NCI-H2081 (cell line): ENCODE data around the gene CLN6.
A peak's percentile ranks its signal among the peaks of the same experiment; 100 is the strongest.
"Not testable (repeated sequence)": the region's sequence is repeated elsewhere in the genome, so short reads cannot be mapped to it uniquely, and the experiment has no call there.

Experiments
- DNase-seq, 2 experiments: peaks; one replicate each; lab custom pipeline; 2025; lab: John Stamatoyannopoulos, UW

CLN6 gene

GRCh38 chr15:68206711-68207151, 22.8 kb downstream of the CLN6 start:
- DNase-seq: no peak

- DNase-seq: no peak
Measured at GRCh38 chr15:68205954-68206539, 23.5 kb downstream of the CLN6 start.

DNA sequence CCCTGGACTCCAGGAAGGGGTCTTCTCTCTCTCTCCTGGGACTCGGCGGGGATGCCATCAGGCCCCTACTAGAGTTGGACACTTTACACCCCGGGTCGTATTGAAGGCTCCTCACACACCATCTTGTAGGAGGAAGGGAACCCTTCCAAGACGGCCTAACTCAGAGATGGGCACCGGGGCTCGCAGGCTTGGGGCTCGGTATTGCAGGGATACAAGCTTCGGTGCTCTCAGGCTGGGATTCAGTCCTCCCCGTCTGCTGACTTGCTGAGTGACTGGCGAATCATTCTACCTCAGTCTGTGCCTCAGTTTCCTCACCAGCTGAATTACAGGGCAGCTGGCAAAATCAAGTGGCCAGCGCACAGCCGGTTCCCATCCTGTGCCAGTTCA, 24.0 kb downstream of the CLN6 start:
- DNase-seq: no peak

DNA sequence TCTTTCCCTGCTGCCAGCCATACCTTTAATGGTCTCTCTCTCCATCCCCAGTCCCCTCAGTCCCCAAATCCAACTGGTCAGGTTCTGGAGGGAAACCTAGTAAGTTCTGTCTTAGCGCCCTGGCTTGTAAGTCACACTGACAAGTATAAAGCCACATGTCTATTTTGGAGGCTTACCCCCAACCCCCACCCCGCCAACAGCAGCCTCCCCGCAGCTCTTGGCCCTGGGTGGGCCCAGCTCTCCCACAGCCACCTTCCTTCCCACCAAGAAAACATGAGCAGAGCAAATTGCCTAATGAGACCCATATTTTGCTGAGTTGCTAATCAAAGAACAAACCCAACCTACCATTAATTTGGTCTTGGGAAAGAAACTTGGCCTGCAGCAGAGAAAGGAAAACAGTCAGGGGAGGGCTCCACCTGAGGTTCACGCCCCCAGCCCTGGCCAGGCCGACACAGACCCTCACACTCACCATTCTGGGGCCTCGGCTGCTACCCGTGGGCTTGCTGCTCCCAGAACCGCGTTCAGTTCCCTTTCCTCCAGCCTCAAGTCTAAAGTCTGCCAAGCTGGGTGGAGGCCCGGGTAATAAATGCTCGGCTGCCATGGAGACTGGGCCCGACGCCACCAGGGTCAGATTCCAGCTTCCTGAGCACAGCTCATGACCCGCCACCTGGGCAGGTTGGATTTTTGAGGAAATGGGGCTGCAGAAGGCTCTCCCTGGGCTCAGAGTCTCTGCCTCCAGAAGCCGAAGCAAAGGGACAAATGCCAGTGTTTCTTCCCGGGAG, 24.6 kb downstream of the CLN6 start, which contains the start of gene CALML4:
Gene CALML4, minus strand, starts transcription at position 557 of the 782 bp plus-strand sequence. Its CDS starts 85 bp downstream, at position 472.
- DNase-seq: peak; percentile 24 to 64

GRCh38 chr15:68204361-68204760, 25.2 kb downstream of the CLN6 start:
- no peak for DNase-seq

- no peak for DNase-seq
Measured at GRCh38 chr15:68203956-68204355, 25.6 kb downstream of the CLN6 start.

DNA sequence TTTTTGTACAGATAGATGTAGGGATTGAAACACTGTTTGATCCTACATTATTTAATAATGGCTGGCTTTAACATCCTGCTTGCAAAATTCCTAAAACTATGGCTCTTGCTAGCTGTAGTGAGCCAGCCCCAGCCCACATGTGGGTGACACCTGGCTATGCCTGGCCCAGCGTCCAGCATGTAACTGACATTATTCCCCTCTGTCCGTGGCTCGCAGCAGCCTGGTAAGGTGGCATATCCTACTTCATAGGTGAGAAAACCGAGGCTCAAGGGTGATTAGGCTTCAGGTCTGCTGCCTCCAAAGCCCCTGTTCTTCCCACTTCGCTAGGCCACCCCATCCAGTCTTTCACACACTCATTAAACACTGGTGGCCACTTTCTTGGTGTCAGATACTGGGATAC, 26.0 kb downstream of the CLN6 start:
- no peak for DNase-seq

GRCh38 chr15:68202994-68203393, 26.5 kb downstream of the CLN6 start:
- DNase-seq: not testable (repeated sequence)

DNA sequence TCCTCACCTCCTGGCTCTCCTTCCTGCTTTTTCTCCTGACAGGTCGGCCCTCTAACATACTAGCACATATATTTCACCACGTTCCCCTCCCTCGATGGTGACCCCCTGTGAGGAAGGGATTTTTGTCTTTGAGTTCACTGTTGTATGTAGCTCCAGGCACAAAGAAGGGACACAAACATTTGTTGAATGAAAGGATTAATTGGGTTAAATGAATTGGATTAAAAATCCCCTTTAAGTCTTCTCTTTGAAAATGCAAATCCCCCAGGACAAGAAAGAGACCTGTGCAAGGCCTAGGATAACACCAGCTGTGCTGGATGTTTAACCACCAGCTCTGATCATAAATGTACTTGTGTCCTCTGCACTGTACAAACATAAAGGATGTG, 27.7 kb downstream of the CLN6 start:
- DNase-seq: no peak

DNA sequence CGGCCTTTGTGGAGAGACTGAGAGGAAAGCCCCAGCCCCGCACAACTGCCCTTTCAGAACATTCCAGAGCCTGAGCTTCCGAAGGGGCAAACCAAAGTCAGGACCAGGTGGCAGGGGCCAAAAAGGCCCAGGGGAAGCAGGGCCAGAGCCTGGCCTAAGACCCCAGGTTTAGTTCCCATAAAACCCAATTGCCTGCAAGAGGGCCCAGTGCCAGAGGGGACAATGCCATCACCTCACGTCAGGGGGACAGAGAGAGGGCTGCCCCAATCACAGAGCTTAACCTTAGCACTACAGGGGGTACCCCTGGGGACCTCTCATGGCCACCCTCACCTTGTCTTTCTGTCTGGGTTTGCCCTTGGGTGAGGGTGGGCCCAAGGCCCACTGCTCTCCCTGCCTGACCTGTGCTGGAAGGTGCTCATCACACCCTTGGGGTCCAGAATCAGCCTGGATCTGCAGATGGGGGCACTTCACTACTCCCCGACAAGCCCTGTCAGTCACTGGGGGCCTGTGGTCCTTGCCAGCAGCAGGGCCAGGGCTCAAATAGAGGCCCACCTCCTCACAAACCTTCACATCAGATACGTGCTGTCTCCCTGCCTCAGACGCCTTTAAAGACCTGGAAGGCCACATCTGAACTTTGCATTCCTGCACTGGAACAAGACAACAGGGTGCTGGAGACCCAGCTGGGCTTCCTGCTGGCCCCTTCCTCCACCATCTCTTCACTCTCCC, 28.2 kb downstream of the CLN6 start:
- DNase-seq: no peak

GRCh38 chr15:68200016-68200861, 29.3 kb downstream of the CLN6 start:
- no peak for DNase-seq

GRCh38 chr15:68199340-68199739, 30.2 kb downstream of the CLN6 start:
- DNase-seq: no peak

- DNase-seq: no peak
Measured at GRCh38 chr15:68197661-68198437, 31.7 kb downstream of the CLN6 start.

GRCh38 chr15:68197170-68197492, 32.4 kb downstream of the CLN6 start:
- no peak for DNase-seq

DNA sequence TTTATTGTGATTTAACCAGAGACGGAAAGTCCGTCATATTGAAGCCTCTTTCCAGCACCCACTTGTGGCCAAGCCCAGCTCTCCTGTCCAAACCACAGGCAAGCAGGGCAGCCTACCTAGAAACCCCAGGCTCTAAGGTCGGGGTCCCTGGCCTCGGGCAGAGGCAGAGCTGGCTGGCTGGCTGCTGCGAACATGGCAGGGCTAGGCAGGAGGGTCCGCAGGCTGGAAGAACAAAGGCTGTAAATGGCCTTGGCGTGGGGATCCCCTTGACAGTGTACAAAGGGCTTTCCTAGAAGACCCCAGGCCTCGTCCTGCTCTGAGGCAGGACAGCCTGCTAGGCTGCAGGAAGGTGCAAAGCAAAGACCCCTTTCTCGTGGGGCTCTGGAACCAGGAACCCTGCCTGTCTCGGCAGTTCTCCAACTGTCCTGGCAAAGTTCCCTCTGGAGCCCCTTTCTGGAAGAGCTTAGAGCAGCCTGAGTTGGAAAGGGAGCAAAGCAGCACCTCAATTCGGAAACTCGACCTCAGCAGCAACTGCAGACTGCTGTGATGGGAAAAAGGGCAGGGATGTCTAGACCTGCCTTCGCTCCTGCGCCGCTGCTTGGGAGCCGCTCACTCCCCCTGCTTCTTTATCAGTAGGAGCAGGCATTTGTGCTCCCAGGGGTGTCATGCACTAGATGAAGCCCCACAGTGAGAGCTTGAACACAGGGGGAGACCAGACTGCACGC, 32.9 kb downstream of the CLN6 start:
- no peak for DNase-seq

- DNase-seq: no peak
Measured at GRCh38 chr15:68195336-68196112, 34.0 kb downstream of the CLN6 start.

DNA sequence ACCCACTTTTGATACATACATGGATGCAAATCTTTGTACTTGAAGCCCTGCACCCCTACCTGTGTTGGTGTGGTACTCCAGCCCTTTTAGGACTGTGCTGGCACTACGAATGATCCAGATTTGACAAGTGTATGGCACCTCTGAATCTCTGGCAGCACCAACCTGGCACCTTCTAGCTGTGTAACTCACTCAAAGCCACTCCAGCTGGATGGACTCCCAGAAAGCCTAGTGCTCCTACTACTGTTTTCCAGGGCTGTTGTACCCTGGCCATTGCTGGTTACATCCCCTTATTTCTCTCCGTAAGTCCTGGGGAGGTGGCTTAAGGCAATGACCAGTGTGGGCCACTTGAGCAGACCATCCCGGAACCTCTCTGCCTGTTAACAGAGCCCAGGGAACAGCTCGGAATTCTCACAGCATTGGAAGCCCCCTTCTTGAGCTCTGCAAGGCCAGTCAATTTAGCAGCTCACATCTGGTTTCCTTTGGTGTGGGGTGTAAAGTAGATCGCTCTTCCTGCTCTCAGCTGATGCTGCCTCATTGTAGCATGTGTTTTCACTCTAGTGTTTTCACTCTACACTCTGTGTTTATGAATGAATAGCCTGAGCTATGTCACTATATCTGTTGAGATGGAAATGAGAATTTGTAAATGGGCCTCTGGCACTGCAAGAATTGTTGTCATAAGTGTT, 36.6 kb downstream of the CLN6 start:
- DNase-seq: no peak

DNA sequence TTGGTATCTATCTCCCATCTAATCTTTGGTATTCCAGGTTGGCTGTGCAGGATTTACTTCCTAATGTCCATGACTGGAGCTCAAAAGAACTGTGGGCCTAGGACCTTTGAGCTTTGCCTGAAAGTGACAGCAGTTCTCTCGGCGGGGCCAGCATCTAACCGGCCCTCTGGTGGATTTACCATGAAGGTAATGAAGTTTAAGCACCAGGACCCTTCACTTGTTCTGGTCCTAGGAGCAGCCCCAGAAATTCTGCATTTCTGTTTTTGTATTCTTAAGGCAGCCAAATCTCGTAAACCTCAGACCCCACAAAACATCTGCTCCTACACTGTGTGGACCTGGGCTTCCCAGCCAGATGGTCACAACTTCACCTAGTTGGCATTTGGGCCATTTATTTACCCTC, 37.4 kb downstream of the CLN6 start:
- no peak for DNase-seq

DNA sequence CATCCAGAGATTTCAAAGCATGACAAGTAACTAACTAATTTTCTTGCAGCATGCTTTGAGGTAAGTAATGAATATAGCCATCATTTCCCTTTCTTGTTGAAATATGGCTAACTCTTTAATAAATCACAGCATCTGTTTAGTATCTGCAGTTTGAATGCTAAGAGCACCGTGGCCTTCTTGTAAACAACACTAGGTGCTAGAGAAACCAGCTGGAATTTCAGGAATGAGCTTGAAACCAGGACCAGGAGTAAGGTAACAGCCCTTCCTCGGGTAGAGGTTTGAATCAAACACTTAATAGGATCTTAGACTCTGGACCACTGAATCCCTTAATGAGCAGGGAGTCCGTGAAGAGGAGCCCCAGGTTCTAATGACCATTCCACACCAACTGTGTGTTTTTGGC, 38.0 kb downstream of the CLN6 start:
- DNase-seq: no peak
